HepG2 (cell line): Measurements from ENCODE around the gene ARL3. TPM values are rescaled to one million over a fixed set of nuclear protein-coding genes. Genes with fewer than 3 reads are reported as not detected.
A peak's percentile ranks its signal among the peaks of the same experiment; 100 is the strongest.

Experiments used
- FUBP1 ChIP-seq: sonication (generic); formaldehyde crosslinking; IDR thresholded peaks from 2 replicates; pipeline ENCODE4 v1.5.1; 2020; ENCODE audit warnings: missing genetic modification reagents, mild to moderate bottlenecking, borderline replicate concordance
- HNF4A ChIP-seq: sonication (generic); formaldehyde crosslinking; IDR thresholded peaks from 2 replicates; pipeline ENCODE4 v1.4.0; 2020; ENCODE audit warnings: missing genetic modification reagents
- HOMEZ ChIP-seq: IDR thresholded peaks from 2 replicates; pipeline ENCODE4 v1.6.1; 2016; ENCODE audit warnings: low read depth
- MAFF ChIP-seq: IDR thresholded peaks from 2 replicates; pipeline ENCODE4 v1.6.1; 2011; ENCODE audit warnings: low read depth, low read length, improper control_type of control experiment
- MLLT10 ChIP-seq: sonication (generic); formaldehyde crosslinking; IDR thresholded peaks from 2 replicates; pipeline ENCODE4 v1.4.0; 2020; ENCODE audit warnings: missing genetic modification reagents
- MXD4 ChIP-seq: IDR thresholded peaks from 2 replicates; pipeline ENCODE4 v1.6.1; 2016; ENCODE audit warnings: mild to moderate bottlenecking, missing biosample characterization, missing genetic modification reagents
- NFKBIZ ChIP-seq: IDR thresholded peaks from 2 replicates; pipeline ENCODE4 v1.6.1; 2018; ENCODE audit warnings: missing genetic modification reagents, missing compliant biosample characterization
- PCBP2 ChIP-seq: fragments of 200-400 bp; formaldehyde crosslinking; optimal IDR thresholded peaks from 2 replicates; pipeline ENCODE3; 2018; ENCODE audit warnings: low read length, low read depth; ENCODE audit not compliant: poor library complexity, severe bottlenecking
- SMAD9 ChIP-seq: sonication (generic); formaldehyde crosslinking; IDR thresholded peaks from 2 replicates; pipeline ENCODE4 v1.5.1; 2020; ENCODE audit warnings: mild to moderate bottlenecking, missing genetic modification reagents
- ZHX2 ChIP-seq, 2 experiments: sonication (generic) in 1 of 2; formaldehyde crosslinking in 1 of 2; IDR thresholded peaks; 2 replicates each; pipeline versions ENCODE4 v1.6.1 to v1.9.0; 2014 to 2022; ENCODE audit warnings: antibody characterized with exemption in 1 of 2, borderline replicate concordance in 1 of 2, inconsistent platforms in 1 of 2, low read depth in 1 of 2, missing genetic modification reagents in 1 of 2
- ZNF101 ChIP-seq: sonication (generic); formaldehyde crosslinking; IDR thresholded peaks from 2 replicates; pipeline ENCODE4 v1.4.0; 2020; ENCODE audit warnings: mild to moderate bottlenecking, low read depth, missing genetic modification reagents, borderline replicate concordance
- ZNF354B ChIP-seq: sonication (generic); formaldehyde crosslinking; IDR thresholded peaks from 2 replicates; pipeline ENCODE4 v1.8.0; 2022; ENCODE audit warnings: mild to moderate bottlenecking, missing genetic modification reagents
- ZNF430 ChIP-seq: sonication (generic); formaldehyde crosslinking; IDR thresholded peaks from 2 replicates; pipeline ENCODE4 v1.9.0; 2021; ENCODE audit warnings: mild to moderate bottlenecking, missing genetic modification reagents
- ZNF772 ChIP-seq: sonication (generic); formaldehyde crosslinking; IDR thresholded peaks from 2 replicates; pipeline ENCODE4 v1.5.0; 2020; ENCODE audit warnings: mild to moderate bottlenecking, missing genetic modification reagents
- polyA plus RNA-seq, 8 experiments: library from polyadenylated mRNA; depleted of rRNA in 3 of 8; stranded (reverse) in 7 of 8; unstranded in 1 of 8; fragments of >200 nt; fragmentation: Illumina TruSeq in 4 of 8; extraction: Trizol in 4 of 8; gene quantifications; 2 replicates each; pipeline versions ENCODE4 v1.2.1 to v1.2.3, GENCODE V29; 2011 to 2016; ENCODE audit warnings: low read depth in 4 of 8, missing spikeins in 1 of 8, mixed read lengths in 1 of 8; ENCODE audit not compliant: insufficient read depth in 1 of 8
- total RNA-seq, 5 experiments: library from RNA; depleted of rRNA; stranded (reverse); fragments of >200 nt; fragmentation: Illumina TruSeq; extraction: Trizol; gene quantifications; 2 replicates each; pipeline ENCODE4 v1.2.3, GENCODE V29; 2016; ENCODE audit warnings: low read depth in 1 of 5
- TF ChIP-seq, protein P1 (sequence below): sonication (generic); formaldehyde crosslinking; IDR thresholded peaks from 2 replicates; pipeline ENCODE4 v1.5.1; 2020; ENCODE audit warnings: mild to moderate bottlenecking, missing genetic modification reagents, borderline replicate concordance
- TF ChIP-seq, protein P2 (sequence below): sonication (generic); formaldehyde crosslinking; IDR thresholded peaks from 2 replicates; pipeline ENCODE4 v1.8.0; 2022; ENCODE audit warnings: low read depth, missing genetic modification reagents

ARL3 gene
- total and polyA plus RNA-seq, 2 of the 13 experiments (the other 11 are each of a cell fraction or from before 2014, with no cell fraction given): 5.2 to 6.6 TPM

- no peak for TF ChIP-seq PCBP2
- TF ChIP-seq ZNF430 (CRISPR knock-in tag): no peak
- no peak for TF ChIP-seq FUBP1 (CRISPR knock-in tag)
- TF ChIP-seq, protein P1, sequence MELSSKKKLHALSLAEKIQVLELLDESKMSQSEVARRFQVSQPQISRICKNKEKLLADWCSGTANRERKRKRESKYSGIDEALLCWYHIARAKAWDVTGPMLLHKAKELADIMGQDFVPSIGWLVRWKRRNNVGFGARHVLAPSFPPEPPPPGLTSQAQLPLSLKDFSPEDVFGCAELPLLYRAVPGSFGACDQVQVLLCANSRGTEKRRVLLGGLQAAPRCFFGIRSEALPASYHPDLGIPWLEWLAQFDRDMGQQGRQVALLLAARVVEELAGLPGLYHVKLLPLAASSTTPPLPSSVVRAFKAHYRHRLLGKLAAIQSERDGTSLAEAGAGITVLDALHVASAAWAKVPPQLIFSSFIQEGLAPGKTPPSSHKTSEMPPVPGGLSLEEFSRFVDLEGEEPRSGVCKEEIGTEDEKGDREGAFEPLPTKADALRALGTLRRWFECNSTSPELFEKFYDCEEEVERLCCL (CRISPR knock-in tag): no peak
- TF ChIP-seq ZNF772 (CRISPR knock-in tag): no peak
- no peak for TF ChIP-seq NFKBIZ (CRISPR knock-in tag)
- no peak for TF ChIP-seq ZNF354B (CRISPR knock-in tag)
- TF ChIP-seq, protein P2, sequence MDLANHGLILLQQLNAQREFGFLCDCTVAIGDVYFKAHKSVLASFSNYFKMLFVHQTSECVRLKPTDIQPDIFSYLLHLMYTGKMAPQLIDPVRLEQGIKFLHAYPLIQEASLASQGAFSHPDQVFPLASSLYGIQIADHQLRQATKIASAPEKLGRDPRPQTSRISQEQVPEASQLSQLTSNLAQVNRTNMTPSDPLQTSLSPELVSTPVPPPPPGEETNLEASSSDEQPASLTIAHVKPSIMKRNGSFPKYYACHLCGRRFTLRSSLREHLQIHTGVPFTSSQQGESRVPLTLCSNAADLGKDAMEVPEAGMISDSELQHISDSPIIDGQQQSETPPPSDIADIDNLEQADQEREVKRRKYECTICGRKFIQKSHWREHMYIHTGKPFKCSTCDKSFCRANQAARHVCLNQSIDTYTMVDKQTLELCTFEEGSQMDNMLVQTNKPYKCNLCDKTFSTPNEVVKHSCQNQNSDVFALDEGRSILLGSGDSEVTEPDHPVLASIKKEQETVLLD (CRISPR knock-in tag): no peak
- no peak for TF ChIP-seq ZNF101
- no peak for TF ChIP-seq HOMEZ (CRISPR knock-in tag)
- 0 out of 2 replicates have a peak, but pooled peaks have one; percentile 27 for TF ChIP-seq MAFF
- TF ChIP-seq SMAD9 (CRISPR knock-in tag): no peak
- no peak for TF ChIP-seq MLLT10 (CRISPR knock-in tag)
- 0 out of 2 replicates have a peak, but pooled peaks have one; percentile 3 for TF ChIP-seq HNF4A (CRISPR knock-in tag)
- no peak for TF ChIP-seq ZHX2 (IDR thresholded peaks at IDR 0.05; ENCODE audit: low read depth)
- no peak for TF ChIP-seq ZHX2 (CRISPR knock-in tag; IDR thresholded peaks at IDR 0.05; ENCODE audit: borderline replicate concordance)
- TF ChIP-seq MXD4 (CRISPR knock-in tag): no peak
Measured at GRCh38 chr10:102752934-102753664, 38.9 kb upstream of the ARL3 start (continued).
